VCaP (cell line): ENCODE measurements around the gene FLT4.

Source experiments
- H3K27ac ChIP-seq: fragments of 450-650 bp; 2 replicates; pipeline ENCODE4 v1.5.1; 2017
- TF ChIP-seq, protein P1 (sequence below): fragments of 450-650 bp; conservative IDR thresholded peaks from 2 replicates; pipeline ENCODE4 v1.5.1; 2017; ENCODE audit warnings: mild to moderate bottlenecking, moderate library complexity

FLT4 gene

DNA sequence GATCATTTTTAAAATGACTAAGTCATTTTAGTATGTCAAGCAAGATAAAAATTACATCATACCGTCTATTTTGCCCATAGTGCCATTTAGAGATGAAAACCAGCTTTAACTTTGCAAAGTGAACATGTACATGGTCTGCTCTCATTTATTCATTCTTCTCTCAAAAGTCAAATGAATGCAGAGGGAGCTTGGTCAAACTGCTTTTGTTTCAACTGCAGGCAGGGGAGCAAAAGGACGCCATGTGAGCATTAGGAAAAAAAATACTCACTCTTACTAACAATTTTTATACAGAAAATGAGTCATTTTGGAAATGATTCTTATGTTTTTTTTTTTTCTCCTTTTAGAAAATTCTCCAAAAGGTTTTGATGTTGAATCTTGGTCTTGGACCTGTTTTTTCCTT, 73.8 kb downstream of the FLT4 start:
- no peak overlapping the region for H3K27ac ChIP-seq
- TF ChIP-seq, protein P1, sequence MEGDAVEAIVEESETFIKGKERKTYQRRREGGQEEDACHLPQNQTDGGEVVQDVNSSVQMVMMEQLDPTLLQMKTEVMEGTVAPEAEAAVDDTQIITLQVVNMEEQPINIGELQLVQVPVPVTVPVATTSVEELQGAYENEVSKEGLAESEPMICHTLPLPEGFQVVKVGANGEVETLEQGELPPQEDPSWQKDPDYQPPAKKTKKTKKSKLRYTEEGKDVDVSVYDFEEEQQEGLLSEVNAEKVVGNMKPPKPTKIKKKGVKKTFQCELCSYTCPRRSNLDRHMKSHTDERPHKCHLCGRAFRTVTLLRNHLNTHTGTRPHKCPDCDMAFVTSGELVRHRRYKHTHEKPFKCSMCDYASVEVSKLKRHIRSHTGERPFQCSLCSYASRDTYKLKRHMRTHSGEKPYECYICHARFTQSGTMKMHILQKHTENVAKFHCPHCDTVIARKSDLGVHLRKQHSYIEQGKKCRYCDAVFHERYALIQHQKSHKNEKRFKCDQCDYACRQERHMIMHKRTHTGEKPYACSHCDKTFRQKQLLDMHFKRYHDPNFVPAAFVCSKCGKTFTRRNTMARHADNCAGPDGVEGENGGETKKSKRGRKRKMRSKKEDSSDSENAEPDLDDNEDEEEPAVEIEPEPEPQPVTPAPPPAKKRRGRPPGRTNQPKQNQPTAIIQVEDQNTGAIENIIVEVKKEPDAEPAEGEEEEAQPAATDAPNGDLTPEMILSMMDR, result no peak

DNA sequence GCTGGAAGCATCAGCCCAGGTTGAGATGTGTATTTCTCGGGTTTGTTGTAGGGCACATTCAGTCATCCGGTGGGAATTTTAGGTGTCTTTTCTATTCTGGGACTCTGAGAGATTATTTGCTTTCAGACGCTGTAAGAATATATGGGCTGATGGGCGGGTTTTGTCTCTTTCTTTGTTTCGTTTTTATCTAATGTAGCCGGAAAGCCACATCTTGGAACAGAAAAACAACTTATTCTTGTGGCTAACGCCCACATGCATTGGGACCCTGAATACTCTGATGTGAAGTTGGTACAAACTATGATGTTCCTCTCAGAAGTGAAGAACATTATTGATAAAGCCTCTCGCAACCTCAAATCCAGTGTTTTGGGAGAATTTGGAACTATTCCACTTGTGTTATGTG, 80.5 kb downstream of the FLT4 start:
- no peak overlapping the region for H3K27ac ChIP-seq
- TF ChIP-seq, protein P1, result no peak

DNA sequence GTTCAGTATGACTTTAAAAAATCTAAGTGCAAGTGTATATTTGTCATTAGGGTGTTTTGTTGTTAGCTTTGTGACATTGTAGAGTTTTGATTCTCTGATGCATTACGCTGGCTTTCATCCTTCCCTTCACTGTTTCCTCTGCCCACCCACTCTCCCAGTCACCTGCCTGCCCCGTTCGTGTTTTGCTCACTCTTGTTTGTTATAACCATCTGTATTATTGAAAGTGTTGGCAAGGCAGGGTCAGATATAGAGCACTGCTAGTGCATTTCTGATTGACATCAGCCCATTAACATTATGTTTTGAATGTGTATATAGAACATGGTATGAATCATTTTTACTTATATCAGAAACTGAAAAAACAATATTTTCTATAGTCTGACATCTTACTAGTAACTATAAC, 85.4 kb downstream of the FLT4 start:
- no peak overlapping the region for H3K27ac ChIP-seq
- TF ChIP-seq, protein P1, result no peak

DNA sequence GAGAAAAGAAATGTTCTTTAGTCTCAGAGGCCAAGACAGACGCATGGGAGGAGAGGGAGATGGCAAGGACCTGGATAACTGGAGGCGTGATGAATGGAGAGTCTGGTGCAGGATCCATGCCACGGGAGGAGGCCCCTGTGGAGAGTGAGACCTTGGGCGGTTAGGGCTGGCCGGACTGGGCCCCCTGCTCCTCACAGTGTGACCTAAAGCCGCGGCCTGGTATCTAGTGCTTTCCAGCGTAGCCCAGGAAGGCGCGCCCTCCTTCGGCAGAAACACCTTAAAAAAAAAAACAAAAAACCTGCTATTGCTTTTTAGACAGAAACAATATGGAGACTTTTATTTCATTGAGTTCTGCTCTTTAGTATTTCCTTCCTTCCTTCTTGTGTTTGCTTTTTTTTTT, 91.2 kb downstream of the FLT4 start:
- H3K27ac ChIP-seq, result no peak overlapping the region
- TF ChIP-seq, protein P1, result no peak

DNA sequence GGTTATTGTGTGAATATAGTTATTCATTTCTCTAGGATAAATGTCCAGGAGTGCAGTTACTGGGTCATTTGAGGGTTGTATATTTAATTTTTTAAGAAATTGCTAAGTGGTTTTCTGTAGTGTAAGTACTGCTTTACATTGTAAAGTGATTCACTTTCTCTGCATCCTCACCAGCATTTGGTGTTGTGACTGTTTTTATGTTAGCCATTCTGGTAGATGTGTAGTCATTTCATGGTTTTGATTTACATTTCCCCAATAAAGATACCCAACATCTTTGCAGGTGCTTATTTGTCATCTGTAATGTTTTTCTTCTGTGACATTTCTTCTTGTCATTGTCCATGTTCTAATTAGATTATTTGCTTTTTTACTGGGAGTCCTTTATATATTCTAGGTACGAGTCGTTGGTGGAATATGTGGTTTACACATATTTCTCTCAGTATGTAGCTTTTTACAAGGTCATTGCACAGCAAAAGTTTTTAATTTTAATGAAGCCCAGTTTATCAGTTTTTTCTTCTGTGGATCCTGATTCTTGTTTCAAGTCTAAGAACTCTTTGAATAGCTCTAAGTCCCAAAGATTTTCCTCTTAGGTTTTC, 92.1 kb downstream of the FLT4 start:
- H3K27ac ChIP-seq, result no peak overlapping the region
- TF ChIP-seq, protein P1, result no peak

DNA sequence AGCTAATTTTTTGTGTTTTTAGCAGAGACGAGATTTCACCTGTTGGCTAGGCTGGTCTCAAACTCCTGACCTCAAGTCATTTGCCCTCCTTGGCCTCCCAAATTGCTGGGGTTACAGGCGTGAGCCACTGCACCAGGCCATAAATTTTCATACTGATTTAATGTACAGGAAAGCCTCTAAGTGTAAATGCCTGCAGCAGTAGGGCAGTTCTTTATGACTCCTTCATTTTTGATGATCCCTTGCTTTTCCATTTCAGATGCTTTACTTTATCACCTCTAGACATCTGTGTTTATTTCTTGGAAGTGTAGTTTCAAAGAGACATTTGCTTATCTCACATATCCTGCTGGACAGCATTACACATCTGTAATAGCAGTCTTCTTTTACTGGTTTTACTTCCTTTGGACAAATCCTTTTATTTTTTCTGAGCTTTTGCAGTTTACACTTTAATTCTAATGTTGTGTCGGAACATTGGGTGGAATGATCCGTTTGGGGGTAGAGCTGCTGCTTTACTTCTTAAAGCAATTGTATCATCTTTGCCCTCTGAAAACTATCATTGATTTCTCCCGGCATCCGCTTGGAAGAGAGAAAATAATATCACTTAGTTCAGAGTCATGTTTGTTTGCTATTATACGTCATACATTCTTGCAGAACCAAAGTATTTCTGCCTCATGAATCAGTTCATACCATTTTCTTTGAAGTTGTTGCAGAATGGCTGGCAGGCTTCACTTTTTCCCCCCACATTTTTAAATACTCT, 94.1 kb downstream of the FLT4 start:
- no peak overlapping the region for H3K27ac ChIP-seq
- TF ChIP-seq, protein P1, result no peak

DNA sequence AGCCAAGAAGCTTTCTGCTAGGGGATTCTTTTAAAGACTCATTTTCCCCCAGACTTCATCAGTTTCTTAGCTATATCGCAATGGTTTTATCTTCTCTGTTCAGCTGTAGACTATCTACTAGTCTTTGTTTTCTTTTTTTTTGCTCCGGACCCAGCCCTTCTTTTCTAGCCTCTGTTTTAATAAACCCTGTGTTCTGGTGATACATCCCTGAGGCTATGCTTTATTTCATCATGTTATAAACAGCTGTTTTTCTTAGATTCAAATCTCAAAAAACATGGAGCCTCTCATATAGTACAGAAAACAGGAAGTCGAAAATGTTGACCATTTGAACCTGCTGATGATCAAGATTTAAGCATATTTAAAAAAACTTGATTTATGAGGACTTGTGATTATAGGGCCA, 95.9 kb downstream of the FLT4 start:
- TF ChIP-seq, protein P1, result no peak
- no peak overlapping the region for H3K27ac ChIP-seq
